T-helper 2 cell treated with Interferon-gamma antibody and Interleukin-4, amounts not matched to agents 100 ng/mL and 5 ng/mL, for 36 hours (primary cell): Measurements from ENCODE around the gene PRKACG. TPM values are rescaled to one million over a fixed set of nuclear protein-coding genes. Genes with fewer than 3 reads are reported as not detected.
"Not testable (repeated sequence)": the region's sequence is repeated elsewhere in the genome, so short reads cannot be mapped to it uniquely, and the experiment has no call there.

Source experiments
- intact Hi-C: fragments of 100-400 bp; cut with micrococcal nuclease; formaldehyde crosslinking; loops from one replicate; pipeline ENCODE4 v1.15.1; 2023
- total RNA-seq: library from RNA; stranded (reverse); gene quantifications from 2 replicates; pipeline ENCODE4 v1.2.3, GENCODE V29; 2022

The PRKACG gene
- not detected in 2 replicates for total RNA-seq

GRCh38 chr9:69014013-69014412 lies at the start of gene PRKACG:
Gene PRKACG, minus strand, starts transcription at chr9:69014113. Its CDS starts 21 bp downstream, at chr9:69014092.
- intact Hi-C loops, result no loop called here

- intact Hi-C loops, result no loop called here
Measured at GRCh38 chr9:69062195-69062594, 48.3 kb upstream of the PRKACG start.

GRCh38 chr9:69060766-69061165 lies 46.9 kb upstream of the PRKACG start:
- intact Hi-C loops, result no loop called here

- intact Hi-C loops, result no loop called here
Measured at GRCh38 chr9:69058101-69058500, 44.2 kb upstream of the PRKACG start.

GRCh38 chr9:69056191-69056815 lies 42.4 kb upstream of the PRKACG start:
- intact Hi-C loops, result no loop called here

- intact Hi-C loops, result loop anchor here (1.0 kb wide), 1 partner anchor 138 kb away; no protein-coding TSS in a partner anchor
Measured at GRCh38 chr9:69054989-69055388, 41.1 kb upstream of the PRKACG start.

GRCh38 chr9:69050936-69051335 lies 37.0 kb upstream of the PRKACG start:
- intact Hi-C loops, result not testable (repeated sequence)

- intact Hi-C loops, result no loop called here
Measured at GRCh38 chr9:69049094-69049493, 35.2 kb upstream of the PRKACG start.

GRCh38 chr9:69047371-69047770 lies 33.5 kb upstream of the PRKACG start:
- intact Hi-C loops, result no loop called here

- intact Hi-C loops, result no loop called here
Measured at GRCh38 chr9:69046723-69047122, 32.8 kb upstream of the PRKACG start.

- intact Hi-C loops, result no loop called here
Measured at GRCh38 chr9:69045821-69046220, 31.9 kb upstream of the PRKACG start.

- intact Hi-C loops, result no loop called here
Measured at GRCh38 chr9:69044240-69045219, 30.6 kb upstream of the PRKACG start.

GRCh38 chr9:69040646-69041045 lies 26.7 kb upstream of the PRKACG start:
- intact Hi-C loops, result no loop called here

- intact Hi-C loops, result loop anchor here (5.0 kb wide), 3 partner anchors 86 to 721 kb away; partner anchors contain the start of gene TJP2
Measured at GRCh38 chr9:69036799-69037198, 22.9 kb upstream of the PRKACG start.

- intact Hi-C loops, result loop anchor here (5.0 kb wide), 3 partner anchors 86 to 721 kb away; partner anchors contain the start of gene TJP2
Measured at GRCh38 chr9:69036309-69036708, 22.4 kb upstream of the PRKACG start.

GRCh38 chr9:69035438-69036308 lies 21.8 kb upstream of the PRKACG start, which contains the start of gene FXN:
Gene FXN, plus strand, starts transcription at chr9:69035752. Its CDS starts 31 bp downstream, at chr9:69035783.
- intact Hi-C loops, result loop anchor here (1.0 to 5.0 kb wide), 4 partner anchors 87 to 722 kb away; partner anchors contain the start of gene TJP2

- intact Hi-C loops, result no loop called here
Measured at GRCh38 chr9:69034071-69034470, 20.2 kb upstream of the PRKACG start.

- intact Hi-C loops, result no loop called here
Measured at GRCh38 chr9:69030851-69031645, 17.1 kb upstream of the PRKACG start.

- intact Hi-C loops, result loop anchor here (2.0 to 5.0 kb wide), 3 partner anchors 55 to 132 kb away; no protein-coding TSS in a partner anchor
Measured at GRCh38 chr9:69029535-69029934, 15.6 kb upstream of the PRKACG start.

- intact Hi-C loops, result loop anchor here (1.0 to 5.0 kb wide), 4 partner anchors 8 to 131 kb away; no protein-coding TSS in a partner anchor
Measured at GRCh38 chr9:69028754-69029153, 14.8 kb upstream of the PRKACG start.
